Spleen (tissue), 11 donors: Measurements from ENCODE around the gene ABCA2. TPM values are rescaled to one million over a fixed set of nuclear protein-coding genes. Genes with fewer than 3 reads are reported as not detected.

Source experiments
- DNase-seq: peaks from one replicate; pipeline ENCODE4 v3.0.0-alpha.2; 2020
- H3K27ac ChIP-seq, 8 donors: fragments of 200-600 bp; sonication (generic) in 7 of 8; 1 replicate in 4 of 8; 2 replicates in 4 of 8; pipeline versions ENCODE4 v1.5.0 to v1.8.0; 2016 to 2021; ENCODE audit warnings: inconsistent platforms in 4 of 8, mild to moderate bottlenecking in 4 of 8, moderate library complexity in 1 of 8
- H3K27me3 ChIP-seq, 7 donors: fragments of 200-600 bp; sonication (generic) in 6 of 7; replicated peaks in 1 of 7; 1 replicate in 4 of 7; 2 replicates in 3 of 7; pipeline versions ENCODE4 v1.5.0 to v1.8.0; 2016 to 2021; ENCODE audit warnings: inconsistent platforms in 3 of 7, mild to moderate bottlenecking in 1 of 7
- H3K36me3 ChIP-seq, 6 donors: fragments of 200-600 bp; sonication (generic) in 5 of 6; 1 replicate in 4 of 6; 2 replicates in 2 of 6; pipeline versions ENCODE4 v1.5.0 to v1.8.0; 2016 to 2021; ENCODE audit warnings: inconsistent platforms in 2 of 6
- H3K4me1 ChIP-seq, 6 donors: fragments of 200-600 bp; sonication (generic) in 5 of 6; 1 replicate in 3 of 6; 2 replicates in 3 of 6; pipeline versions ENCODE4 v1.5.0 to v1.8.0; 2016 to 2021; ENCODE audit warnings: inconsistent platforms in 3 of 6
- H3K4me3 ChIP-seq, 8 donors: fragments of 200-600 bp; sonication (generic) in 7 of 8; 1 replicate in 4 of 8; 2 replicates in 4 of 8; pipeline versions ENCODE4 v1.5.0 to v1.8.0; 2016 to 2021; ENCODE audit warnings: inconsistent platforms in 4 of 8, mild to moderate bottlenecking in 4 of 8, moderate library complexity in 2 of 8
- H3K9me3 ChIP-seq, 8 donors: fragments of 200-600 bp; sonication (generic) in 7 of 8; 1 replicate in 4 of 8; 2 replicates in 4 of 8; pipeline versions ENCODE4 v1.5.0 to v1.8.0; 2016 to 2021; ENCODE audit warnings: inconsistent platforms in 4 of 8
- POLR2A ChIP-seq, 3 donors: fragments of 450-650 bp; IDR thresholded peaks; one replicate each; pipeline ENCODE4 v1.5.1; 2017; ENCODE audit warnings: antibody characterized with exemption in 3 of 3, mild to moderate bottlenecking in 1 of 3
- POLR2AphosphoS5 ChIP-seq, 3 donors: sonication (generic); formaldehyde crosslinking; IDR thresholded peaks; one replicate each; pipeline ENCODE4 v1.5.1; 2017; ENCODE audit warnings: antibody characterized with exemption in 3 of 3
- WGBS, 5 donors: extraction: QIAGEN DNeasy Blood & Tissue Kit in 3 of 5; methylation state at CpG; one replicate each; pipeline versions ENCODE4 v1.1.5 to v1.1.7; 2013 to 2018; 5-methylcytosine and 5-hydroxymethylcytosine counted together
- intact Hi-C: fragments of 100-400 bp; cut with DNase I; formaldehyde crosslinking; loops from one replicate; pipeline ENCODE4 v1.15.0; 2023; ENCODE audit warnings: low total_unique reads
- polyA plus RNA-seq, 3 donors: library from polyadenylated mRNA; stranded (reverse); fragments of 200-250 nt; gene quantifications; one replicate each; pipeline ENCODE4 v1.2.1, GENCODE V29; 2013
- total RNA-seq, 7 donors: library from RNA; depleted of rRNA in 3 of 7; stranded (reverse); fragments of >200 nt in 3 of 7; fragmentation: NEBNext Ultra II Directional in 4 of 7; extraction: Animal tissue kit (Norgen Biotek cat#: 25700) in 4 of 7; gene quantifications; one replicate each; pipeline versions ENCODE4 v1.1.0 to v1.2.1, GENCODE V29; 2016 to 2021
- TF ChIP-seq, protein P1 (sequence below), 11 experiments: fragments of 200-600 bp in 7 of 11; fragments of 450-650 bp in 4 of 11; sonication (generic) in 4 of 11; IDR thresholded peaks in 8 of 11; conservative IDR thresholded peaks in 3 of 11; 1 replicate in 7 of 11; 2 replicates in 4 of 11; pipeline versions ENCODE4 v1.4.0 to v1.8.0; 2016 to 2021; ENCODE audit warnings: antibody characterized with exemption in 11 of 11, inconsistent platforms in 4 of 11, mild to moderate bottlenecking in 1 of 11
- donor health status: healthy with polysubstance abuse.
- donor health status: DM: no; HTN: no; CAD: no; lungs with moderate emphysema.
- donor health status: DM: no; HTN: no; CAD: no.
- donor health status: Bipolar disorder and iron deficiency.
- donor health status: healthy.
- donor health status: DM: no; HTN: no; CAD: no.
- donor health status: DM: yes; HTN: yes; CAD: no.

ABCA2 gene
- total and polyA plus RNA-seq, 10 donors = 11.9 to 97.5 (median 53.2) TPM

GRCh38 chr9:137052293-137052692 lies 24.3 kb upstream of the ABCA2 start:
- 74 to 83% (median 80%) methylated on average over 6 to 8 of the region's 8 CpGs for WGBS, 5 donors

DNA sequence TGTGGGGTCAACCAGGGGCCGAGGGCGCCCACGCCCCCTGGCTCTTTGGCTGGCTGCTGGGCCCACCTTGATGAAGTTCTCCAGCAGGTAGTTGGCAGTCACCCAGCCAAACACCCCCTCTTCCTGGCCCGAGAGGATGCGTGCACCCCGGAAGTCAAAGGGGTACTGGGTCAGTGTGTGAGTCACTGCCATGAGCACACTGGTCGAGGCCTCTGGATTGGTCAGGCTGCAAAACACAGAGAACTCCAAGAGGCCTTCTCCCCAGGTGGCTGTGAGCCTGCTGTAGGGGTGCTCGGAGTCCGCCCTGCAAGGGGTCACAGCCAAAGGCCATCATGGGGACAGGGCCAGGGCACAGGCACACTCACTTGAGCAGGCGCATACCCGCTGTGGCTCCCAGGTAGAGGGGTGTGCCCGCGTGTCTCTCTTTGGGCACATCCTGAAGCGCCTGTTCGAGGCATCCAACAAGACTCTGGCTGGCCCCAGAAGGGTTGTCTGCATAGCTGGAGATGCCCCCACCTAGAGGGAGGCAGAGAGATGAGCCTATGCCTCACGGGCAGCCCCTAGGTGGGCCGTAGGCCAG lies 23.2 kb upstream of the ABCA2 start:
- no peak overlapping the region for H3K27ac ChIP-seq
- H3K4me3 ChIP-seq = no peak overlapping the region
- TF ChIP-seq, protein P1, sequence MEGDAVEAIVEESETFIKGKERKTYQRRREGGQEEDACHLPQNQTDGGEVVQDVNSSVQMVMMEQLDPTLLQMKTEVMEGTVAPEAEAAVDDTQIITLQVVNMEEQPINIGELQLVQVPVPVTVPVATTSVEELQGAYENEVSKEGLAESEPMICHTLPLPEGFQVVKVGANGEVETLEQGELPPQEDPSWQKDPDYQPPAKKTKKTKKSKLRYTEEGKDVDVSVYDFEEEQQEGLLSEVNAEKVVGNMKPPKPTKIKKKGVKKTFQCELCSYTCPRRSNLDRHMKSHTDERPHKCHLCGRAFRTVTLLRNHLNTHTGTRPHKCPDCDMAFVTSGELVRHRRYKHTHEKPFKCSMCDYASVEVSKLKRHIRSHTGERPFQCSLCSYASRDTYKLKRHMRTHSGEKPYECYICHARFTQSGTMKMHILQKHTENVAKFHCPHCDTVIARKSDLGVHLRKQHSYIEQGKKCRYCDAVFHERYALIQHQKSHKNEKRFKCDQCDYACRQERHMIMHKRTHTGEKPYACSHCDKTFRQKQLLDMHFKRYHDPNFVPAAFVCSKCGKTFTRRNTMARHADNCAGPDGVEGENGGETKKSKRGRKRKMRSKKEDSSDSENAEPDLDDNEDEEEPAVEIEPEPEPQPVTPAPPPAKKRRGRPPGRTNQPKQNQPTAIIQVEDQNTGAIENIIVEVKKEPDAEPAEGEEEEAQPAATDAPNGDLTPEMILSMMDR (IDR thresholded peaks at IDR 0.05 in 8 of 11, conservative IDR thresholded peaks at IDR 0.05 in 3 of 11) = no peak
- TF ChIP-seq POLR2A (IDR thresholded peaks at IDR 0.05) (no peak), POLR2AphosphoS5 (IDR thresholded peaks at IDR 0.05) (no peak)
- no peaks in the 10 kb centered on the region for H3K36me3 ChIP-seq
- DNase-seq = no peak
- H3K27me3 ChIP-seq = peaks cover 15 to 93% (median 83%) of the 10 kb centered on the region in 7 donors
- intact Hi-C loops = no loop called here
- no peaks in the 10 kb centered on the region for H3K9me3 ChIP-seq
- 84 to 92% (median 87%) methylated on average over 5 to 17 of the region's 17 CpGs for WGBS, 5 donors
- peaks cover 13 to 64% (median 41%) of the 10 kb centered on the region in 6 donors for H3K4me1 ChIP-seq

More at GRCh38 chr9:137052293-137052692, 24.3 kb upstream of the ABCA2 start:
- Histone ChIP-seq H3K27me3 (peaks cover 15 to 82% (median 72%) of the 10 kb centered on the region in 7 donors), H3K4me1 (peaks cover 12 to 55% (median 34%) of the 10 kb centered on the region in 6 donors), H3K36me3 (no peaks in the 10 kb centered on the region), H3K9me3 (no peaks in the 10 kb centered on the region), H3K27ac (no peak overlapping the region), H3K4me3 (no peak overlapping the region)
- intact Hi-C loops = no loop called here
- TF ChIP-seq POLR2AphosphoS5 (IDR thresholded peaks at IDR 0.05) = no peak
- TF ChIP-seq, protein P1 (IDR thresholded peaks at IDR 0.05 in 8 of 11, conservative IDR thresholded peaks at IDR 0.05 in 3 of 11) = no peak
- no peak for TF ChIP-seq POLR2A (IDR thresholded peaks at IDR 0.05)
- DNase-seq = no peak

DNA sequence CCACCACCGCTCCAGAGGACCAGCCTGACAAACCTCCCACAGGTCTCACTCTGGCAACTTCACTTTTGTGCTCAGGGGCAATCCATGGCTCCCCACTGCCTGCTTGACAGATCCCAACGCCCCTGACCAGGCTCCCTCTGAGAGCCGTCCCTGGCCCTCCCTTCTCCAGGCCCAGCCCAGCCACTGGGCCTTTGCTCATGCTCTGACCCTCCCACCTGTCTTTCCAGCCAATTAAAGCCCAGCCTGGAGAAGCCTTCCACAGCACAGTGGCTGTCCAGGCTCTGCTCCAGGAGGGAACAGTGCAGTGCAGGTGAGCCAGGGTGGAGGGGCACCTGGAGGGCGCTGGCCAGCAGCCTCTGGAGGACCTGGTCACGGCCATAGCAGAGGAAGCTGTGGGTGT lies 22.5 kb upstream of the ABCA2 start:
- DNase-seq = no peak
- TF ChIP-seq POLR2A (IDR thresholded peaks at IDR 0.05) (no peak), POLR2AphosphoS5 (IDR thresholded peaks at IDR 0.05) (no peak)
- TF ChIP-seq, protein P1 (IDR thresholded peaks at IDR 0.05 in 8 of 11, conservative IDR thresholded peaks at IDR 0.05 in 3 of 11) = no peak
- Histone ChIP-seq H3K36me3 (no peaks in the 10 kb centered on the region), H3K9me3 (no peaks in the 10 kb centered on the region), H3K4me3 (no peak overlapping the region), H3K27ac (no peak overlapping the region), H3K27me3 (peaks cover 15 to 99% (median 89%) of the 10 kb centered on the region in 7 donors), H3K4me1 (peaks cover 17 to 64% (median 44%) of the 10 kb centered on the region in 6 donors)
- intact Hi-C loops = no loop called here
- 64 to 88% (median 79%) methylated on average over 4 to 5 of the region's 5 CpGs for WGBS, 5 donors

GRCh38 chr9:137049544-137050449 lies 21.8 kb upstream of the ABCA2 start:
- Histone ChIP-seq H3K36me3 (no peaks in the 10 kb centered on the region), H3K9me3 (no peaks in the 10 kb centered on the region), H3K27ac (no peak overlapping the region), H3K4me3 (no peak overlapping the region), H3K4me1 (peaks cover 21 to 64% (median 46%) of the 10 kb centered on the region in 6 donors), H3K27me3 (peaks cover 15 to 100% (median 97%) of the 10 kb centered on the region in 7 donors)
- TF ChIP-seq POLR2AphosphoS5 (IDR thresholded peaks at IDR 0.05) = no peak
- TF ChIP-seq, protein P1 (IDR thresholded peaks at IDR 0.05 in 8 of 11, conservative IDR thresholded peaks at IDR 0.05 in 3 of 11) = peak in 10 of 11 experiments; percentile 12 to 68 (median 40)
- no peak for DNase-seq
- 34 to 48% (median 42%) methylated on average over 26 to 38 of the region's 38 CpGs for WGBS, 5 donors
- intact Hi-C loops = no loop called here
